Measurements from ENCODE around the gene ZNF683. TPM values are rescaled to one million over a fixed set of nuclear protein-coding genes. Genes with fewer than 3 reads are reported as not detected.

The ZNF683 gene
- polyA plus RNA-seq, 1 donor from 2014 or later: not detected

- H3K27ac ChIP-seq (ENCODE audit: low read length): no peak overlapping the region
- no peaks in the 10 kb centered on the region for H3K79me2 ChIP-seq (replicated peaks; ENCODE audit: insufficient read depth, low read length)
- no peaks in the 10 kb centered on the region for H4K20me1 ChIP-seq (ENCODE audit: insufficient read depth)
- no peaks in the 10 kb centered on the region for H3K9me3 ChIP-seq (ENCODE audit: low read length)
- TF ChIP-seq EZH2 (IDR thresholded peaks at IDR 0.05; ENCODE audit: borderline replicate concordance, insufficient read depth, low read length, poor library complexity, severe bottlenecking) (no peak), TAF1 (IDR thresholded peaks at IDR 0.05; ENCODE audit: low read depth) (no peak), RAD21 (conservative IDR thresholded peaks at IDR 0.05) (no peak), EP300 (conservative IDR thresholded peaks at IDR 0.05; ENCODE audit: poor library complexity, severe bottlenecking) (no peak), SMC3 (conservative IDR thresholded peaks at IDR 0.05; ENCODE audit: poor library complexity) (no peak), POLR2AphosphoS5 (IDR thresholded peaks at IDR 0.05) (no peak), REST (IDR thresholded peaks at IDR 0.05; ENCODE audit: borderline replicate concordance) (no peak), MXI1 (conservative IDR thresholded peaks at IDR 0.05; ENCODE audit: poor library complexity, severe bottlenecking) (no peak), CTCF (IDR thresholded peaks at IDR 0.05; ENCODE audit: poor library complexity, severe bottlenecking) (no peak)
- no peaks in the 10 kb centered on the region for H3K27me3 ChIP-seq (ENCODE audit: insufficient read depth, low read depth, low read length)
- no peaks in the 10 kb centered on the region for H3K9me2 ChIP-seq (ENCODE audit: insufficient read depth, low read length)
- H3K4me2 ChIP-seq (ENCODE audit: low read length): no peak overlapping the region
- no peak overlapping the region for H2AFZ ChIP-seq (ENCODE audit: low read depth, low read length)
- no peak overlapping the region for H3K4me3 ChIP-seq (ENCODE audit: low read length)
- H3F3A ChIP-seq (ENCODE audit: insufficient read depth, low read length, poor library complexity, severe bottlenecking): no peaks in the 10 kb centered on the region
- no peaks in the 10 kb centered on the region for H3K36me3 ChIP-seq (ENCODE audit: insufficient read depth, low read length)
- H3K9ac ChIP-seq (ENCODE audit: low read length): no peak overlapping the region
Measured at GRCh38 chr1:26317146-26317545, 55.4 kb downstream of the ZNF683 start.

- no peaks in the 10 kb centered on the region for H3K9me2 ChIP-seq (ENCODE audit: insufficient read depth, low read length)
- H3K36me3 ChIP-seq (ENCODE audit: insufficient read depth, low read length): no peaks in the 10 kb centered on the region
- no peak overlapping the region for H3K27ac ChIP-seq (ENCODE audit: low read length)
- no peaks in the 10 kb centered on the region for H3F3A ChIP-seq (ENCODE audit: insufficient read depth, low read length, poor library complexity, severe bottlenecking)
- no peak overlapping the region for H3K4me2 ChIP-seq (ENCODE audit: low read length)
- no peaks in the 10 kb centered on the region for H3K9me3 ChIP-seq (ENCODE audit: low read length)
- TF ChIP-seq CTCF (IDR thresholded peaks at IDR 0.05; ENCODE audit: poor library complexity, severe bottlenecking) (no peak), EP300 (conservative IDR thresholded peaks at IDR 0.05; ENCODE audit: poor library complexity, severe bottlenecking) (no peak), POLR2AphosphoS5 (IDR thresholded peaks at IDR 0.05) (no peak), MXI1 (conservative IDR thresholded peaks at IDR 0.05; ENCODE audit: poor library complexity, severe bottlenecking) (no peak), RAD21 (conservative IDR thresholded peaks at IDR 0.05) (no peak), SMC3 (conservative IDR thresholded peaks at IDR 0.05; ENCODE audit: poor library complexity) (no peak), EZH2 (IDR thresholded peaks at IDR 0.05; ENCODE audit: borderline replicate concordance, insufficient read depth, low read length, poor library complexity, severe bottlenecking) (no peak), REST (IDR thresholded peaks at IDR 0.05; ENCODE audit: borderline replicate concordance) (no peak), TAF1 (IDR thresholded peaks at IDR 0.05; ENCODE audit: low read depth) (no peak)
- no peak overlapping the region for H3K4me3 ChIP-seq (ENCODE audit: low read length)
- H4K20me1 ChIP-seq (ENCODE audit: insufficient read depth): no peaks in the 10 kb centered on the region
- no peak overlapping the region for H2AFZ ChIP-seq (ENCODE audit: low read depth, low read length)
- H3K9ac ChIP-seq (ENCODE audit: low read length): no peak overlapping the region
- no peaks in the 10 kb centered on the region for H3K79me2 ChIP-seq (replicated peaks; ENCODE audit: insufficient read depth, low read length)
- no peaks in the 10 kb centered on the region for H3K27me3 ChIP-seq (ENCODE audit: insufficient read depth, low read depth, low read length)
Measured at GRCh38 chr1:26315874-26316850, 56.4 kb downstream of the ZNF683 start.

All from neural cell (in vitro differentiated cells).